HCT116 (cell line): ENCODE data around the gene NEURL2. TPM values are rescaled to one million over a fixed set of nuclear protein-coding genes. Genes with fewer than 3 reads are reported as not detected.

Source experiments
- ATAC-seq: fragments of 200-7000 bp; cut with Tn5 transposase; 2 replicates; pipeline ENCODE4 v1.9.1; 2020; ENCODE audit warnings: mild to moderate bottlenecking, moderate library complexity
- BruUV-seq: library from RNA; stranded (reverse); fragments of 400-500 nt; replicated peaks from 2 replicates; lab custom pipeline; 2021; lab: Mats Ljungman, UMichigan
- CTCF ChIA-PET: fragments of 300-600 bp; sonication (Branson Sonifier 250); formaldehyde crosslinking; loops from one replicate; lab custom pipeline; 2021; ENCODE audit warnings: antibody characterized with exemption; lab: Charles Lee
- POLR2A ChIA-PET: fragments of 300-600, 350-600 bp; sonication (Branson Sonifier 250); formaldehyde crosslinking; loops from one replicate; lab custom pipeline; 2021; ENCODE audit warnings: antibody characterized with exemption; lab: Charles Lee
- RAD21 ChIA-PET, 2 experiments: fragments of 300-600 bp; sonication (Branson Sonifier 250); formaldehyde crosslinking; loops; one replicate each; lab custom pipeline; 2023; ENCODE audit warnings: low total read pairs in 2 of 2; ENCODE audit not compliant: uncharacterized antibody in 2 of 2, unreplicated experiment in 2 of 2, low non-redundant PET in 1 of 2; lab: Charles Lee
- DNase-seq: peaks from one replicate; pipeline ENCODE4 v3.0.0-alpha.2; 2010; ENCODE audit warnings: low read depth, low spot score
- H2AFZ ChIP-seq: fragments of 200-600 bp; shearing (Covaris generic), sonication (generic); 2 replicates; pipeline ENCODE4 v1.6.1; 2017; ENCODE audit warnings: low read depth, mixed run types, mixed read lengths, antibody characterized with exemption, low read length; ENCODE audit not compliant: poor library complexity, severe bottlenecking
- H3K27ac ChIP-seq: 2 replicates; pipeline ENCODE4 v1.5.1; 2012; ENCODE audit warnings: low read depth, low read length
- H3K27me3 ChIP-seq: fragments of 200-600 bp; sonication (generic); 2 replicates; pipeline ENCODE4 v1.6.1; 2016; ENCODE audit warnings: mixed run types, low read length, mixed read lengths; ENCODE audit not compliant: insufficient read depth
- H3K36me3 ChIP-seq, 2 experiments: fragments of 200-500 bp in 1 of 2; fragments of 200-600 bp in 1 of 2; sonication (Bioruptor generic) in 1 of 2; sonication (generic) in 1 of 2; 2 replicates each; pipeline versions ENCODE4 v1.5.1 to v1.6.1; 2014 to 2016; ENCODE audit warnings: low read length in 2 of 2, inconsistent platforms in 1 of 2, mixed read lengths in 1 of 2, mixed run types in 1 of 2; ENCODE audit not compliant: insufficient read depth in 2 of 2, control insufficient read depth in 1 of 2
- H3K4me1 ChIP-seq, 2 experiments: fragments of 200-600 bp in 1 of 2; sonication (generic) in 1 of 2; 2 replicates each; pipeline versions ENCODE4 v1.5.1 to v1.6.1; 2012 to 2017; ENCODE audit warnings: low read length in 2 of 2, inconsistent platforms in 1 of 2, mild to moderate bottlenecking in 1 of 2, mixed read lengths in 1 of 2, mixed run types in 1 of 2, moderate library complexity in 1 of 2; ENCODE audit not compliant: insufficient read depth in 2 of 2, control insufficient read depth in 1 of 2
- H3K4me2 ChIP-seq: fragments of 200-600 bp; sonication (generic); 2 replicates; pipeline ENCODE4 v1.6.1; 2017; ENCODE audit warnings: mixed run types, low read length, mixed read lengths
- H3K4me3 ChIP-seq, 2 experiments: fragments of 200-600 bp in 1 of 2; sonication (generic) in 1 of 2; replicated peaks in 1 of 2; 2 replicates each; pipeline ENCODE4 v1.5.1; 2011 to 2016; ENCODE audit warnings: low read length in 2 of 2, control low read depth in 1 of 2, low read depth in 1 of 2, mild to moderate bottlenecking in 1 of 2, mixed read lengths in 1 of 2, mixed run types in 1 of 2
- H3K79me2 ChIP-seq: fragments of 200-600 bp; sonication (generic); 2 replicates; pipeline ENCODE4 v1.6.1; 2017; ENCODE audit warnings: mild to moderate bottlenecking, mixed run types, low read length, moderate library complexity, mixed read lengths; ENCODE audit not compliant: insufficient read depth
- H3K9ac ChIP-seq: fragments of 200-600 bp; sonication (generic); 2 replicates; pipeline ENCODE4 v1.6.1; 2016; ENCODE audit warnings: low read length, mixed read lengths
- H3K9me2 ChIP-seq: fragments of 200-600 bp; sonication (generic), shearing (Covaris generic); 2 replicates; pipeline ENCODE4 v1.6.1; 2017; ENCODE audit warnings: mixed run types, mild to moderate bottlenecking, moderate library complexity; ENCODE audit not compliant: insufficient read depth
- H3K9me3 ChIP-seq, 2 experiments: fragments of 200-500 bp in 1 of 2; fragments of 200-600 bp in 1 of 2; sonication (Bioruptor generic) in 1 of 2; sonication (generic) in 1 of 2; 2 replicates each; pipeline ENCODE4 v1.6.1; 2014 to 2017; ENCODE audit warnings: low read length in 2 of 2, mixed read lengths in 2 of 2, inconsistent platforms in 1 of 2, low read depth in 1 of 2, mild to moderate bottlenecking in 1 of 2, mixed run types in 1 of 2, moderate library complexity in 1 of 2; ENCODE audit not compliant: control insufficient read depth in 1 of 2, insufficient read depth in 1 of 2
- H4K20me1 ChIP-seq: fragments of 200-600 bp; sonication (generic), shearing (Covaris generic); 2 replicates; pipeline ENCODE4 v1.6.1; 2017; ENCODE audit warnings: mixed run types, mild to moderate bottlenecking, moderate library complexity; ENCODE audit not compliant: insufficient read depth
- CBX3 ChIP-seq: IDR thresholded peaks from 2 replicates; pipeline ENCODE4 v1.6.1; 2012; ENCODE audit warnings: low read depth
- CTCF ChIP-seq, 3 experiments: fragments of 200-600 bp in 1 of 3; sonication (generic) in 1 of 3; IDR thresholded peaks in 2 of 3; conservative IDR thresholded peaks in 1 of 3; 2 replicates each; pipeline ENCODE4 v1.5.1; 2012 to 2017; ENCODE audit warnings: low read depth in 2 of 3, low read length in 2 of 3, antibody characterized with exemption in 1 of 3, borderline replicate concordance in 1 of 3, control low read depth in 1 of 3, mild to moderate bottlenecking in 1 of 3, mixed read lengths in 1 of 3, mixed run types in 1 of 3, moderate library complexity in 1 of 3; ENCODE audit not compliant: insufficient read depth in 1 of 3
- EGR1 ChIP-seq: IDR thresholded peaks from 2 replicates; pipeline ENCODE4 v1.6.1; 2012; ENCODE audit warnings: low read depth
- ELF1 ChIP-seq: IDR thresholded peaks from 2 replicates; pipeline ENCODE4 v1.6.1; 2012; ENCODE audit warnings: low read depth, borderline replicate concordance
- EZH2 ChIP-seq: fragments of 200-600 bp; sonication (generic); IDR thresholded peaks from 2 replicates; pipeline ENCODE4 v1.6.1; 2017; ENCODE audit warnings: antibody characterized with exemption, mixed run types
- JUND ChIP-seq: IDR thresholded peaks from 2 replicates; pipeline ENCODE4 v1.6.1; 2012
- MAX ChIP-seq: IDR thresholded peaks from 2 replicates; pipeline ENCODE4 v1.6.1; 2012
- POLR2A ChIP-seq: IDR thresholded peaks from 2 replicates; pipeline ENCODE4 v1.7.0; 2011; ENCODE audit warnings: borderline replicate concordance; ENCODE audit not compliant: insufficient read depth, insufficient read length; ENCODE audit errors: extremely low read depth
- POLR2AphosphoS5 ChIP-seq: IDR thresholded peaks from 2 replicates; pipeline ENCODE4 v1.6.1; 2011; ENCODE audit warnings: mild to moderate bottlenecking, low read depth, low read length, moderate library complexity
- RAD21 ChIP-seq: IDR thresholded peaks from 2 replicates; pipeline ENCODE4 v1.6.1; 2012; ENCODE audit warnings: low read depth, mild to moderate bottlenecking
- SIN3A ChIP-seq: IDR thresholded peaks from 2 replicates; pipeline ENCODE4 v1.6.1; 2012; ENCODE audit warnings: low read depth
- SP1 ChIP-seq: IDR thresholded peaks from 2 replicates; pipeline ENCODE4 v1.6.1; 2012; ENCODE audit warnings: low read depth
- SRF ChIP-seq: IDR thresholded peaks from 2 replicates; pipeline ENCODE4 v1.6.1; 2012; ENCODE audit warnings: low read depth
- TCF7L2 ChIP-seq: IDR thresholded peaks from 2 replicates; pipeline ENCODE4 v1.7.0; 2011; ENCODE audit warnings: borderline replicate concordance, inconsistent platforms; ENCODE audit not compliant: insufficient read depth, insufficient read length; ENCODE audit errors: extremely low read depth
- YY1 ChIP-seq: IDR thresholded peaks from 2 replicates; pipeline ENCODE4 v1.6.1; 2011; ENCODE audit warnings: low read length, low read depth, moderate library complexity, mild to moderate bottlenecking; ENCODE audit not compliant: insufficient replicate concordance; ENCODE audit errors: extremely low read depth
- ZBTB33 ChIP-seq: IDR thresholded peaks from 2 replicates; pipeline ENCODE4 v1.6.1; 2011; ENCODE audit warnings: mild to moderate bottlenecking, low read length, moderate library complexity; ENCODE audit not compliant: insufficient replicate concordance; ENCODE audit errors: extremely low read depth
- ZFX ChIP-seq: fragments of 450-650 bp; IDR thresholded peaks from 2 replicates; pipeline ENCODE4 v1.6.1; 2017
- ZNF274 ChIP-seq: fragments of 200-500 bp; sonication (Bioruptor generic); IDR thresholded peaks from 2 replicates; pipeline ENCODE4 v1.6.1; 2014; ENCODE audit warnings: mild to moderate bottlenecking, low read depth, low read length, inconsistent platforms
- intact Hi-C: fragments of 100-400 bp; cut with micrococcal nuclease; formaldehyde crosslinking; loops from 2 replicates; pipeline ENCODE4 v1.10.0; 2022
- total RNA-seq: library from RNA; stranded (reverse); gene quantifications from one replicate; pipeline ENCODE4 v1.2.1, GENCODE V29; 2021; ENCODE audit not compliant: unreplicated experiment
- TF ChIP-seq, protein P1 (sequence below): IDR thresholded peaks from 2 replicates; pipeline ENCODE4 v1.6.1; 2012; ENCODE audit warnings: low read depth

The NEURL2 gene
- total RNA-seq, 1 experiment from 2014 or later = 0.96 TPM

DNA sequence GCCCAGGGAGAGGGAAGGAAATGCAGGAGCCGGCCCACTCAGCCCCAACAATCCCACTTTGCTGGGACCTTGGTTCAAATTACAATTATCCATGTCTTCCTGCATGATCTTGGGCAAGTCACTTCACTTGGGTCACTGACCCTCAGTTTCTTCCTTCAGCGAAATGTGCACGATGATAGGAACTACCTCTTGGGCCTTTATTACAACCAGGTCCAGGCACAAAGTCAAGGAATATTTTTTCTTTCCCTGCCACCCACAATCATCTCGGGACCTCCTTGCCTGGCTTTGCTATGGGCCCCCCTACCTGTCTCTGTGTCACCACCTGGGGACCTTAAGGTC is 21.3 kb upstream of the NEURL2 start:
- Histone ChIP-seq H3K27ac (no peak overlapping the region), H3K4me2 (no peak overlapping the region), H3K9me3 (no peaks in the 10 kb centered on the region), H3K4me1 (peaks cover 0 to 15% of the 10 kb centered on the region in 2 experiments; a peak in 3 of 4 replicates)
- no peak for ATAC-seq
- TF ChIP-seq, protein P1, sequence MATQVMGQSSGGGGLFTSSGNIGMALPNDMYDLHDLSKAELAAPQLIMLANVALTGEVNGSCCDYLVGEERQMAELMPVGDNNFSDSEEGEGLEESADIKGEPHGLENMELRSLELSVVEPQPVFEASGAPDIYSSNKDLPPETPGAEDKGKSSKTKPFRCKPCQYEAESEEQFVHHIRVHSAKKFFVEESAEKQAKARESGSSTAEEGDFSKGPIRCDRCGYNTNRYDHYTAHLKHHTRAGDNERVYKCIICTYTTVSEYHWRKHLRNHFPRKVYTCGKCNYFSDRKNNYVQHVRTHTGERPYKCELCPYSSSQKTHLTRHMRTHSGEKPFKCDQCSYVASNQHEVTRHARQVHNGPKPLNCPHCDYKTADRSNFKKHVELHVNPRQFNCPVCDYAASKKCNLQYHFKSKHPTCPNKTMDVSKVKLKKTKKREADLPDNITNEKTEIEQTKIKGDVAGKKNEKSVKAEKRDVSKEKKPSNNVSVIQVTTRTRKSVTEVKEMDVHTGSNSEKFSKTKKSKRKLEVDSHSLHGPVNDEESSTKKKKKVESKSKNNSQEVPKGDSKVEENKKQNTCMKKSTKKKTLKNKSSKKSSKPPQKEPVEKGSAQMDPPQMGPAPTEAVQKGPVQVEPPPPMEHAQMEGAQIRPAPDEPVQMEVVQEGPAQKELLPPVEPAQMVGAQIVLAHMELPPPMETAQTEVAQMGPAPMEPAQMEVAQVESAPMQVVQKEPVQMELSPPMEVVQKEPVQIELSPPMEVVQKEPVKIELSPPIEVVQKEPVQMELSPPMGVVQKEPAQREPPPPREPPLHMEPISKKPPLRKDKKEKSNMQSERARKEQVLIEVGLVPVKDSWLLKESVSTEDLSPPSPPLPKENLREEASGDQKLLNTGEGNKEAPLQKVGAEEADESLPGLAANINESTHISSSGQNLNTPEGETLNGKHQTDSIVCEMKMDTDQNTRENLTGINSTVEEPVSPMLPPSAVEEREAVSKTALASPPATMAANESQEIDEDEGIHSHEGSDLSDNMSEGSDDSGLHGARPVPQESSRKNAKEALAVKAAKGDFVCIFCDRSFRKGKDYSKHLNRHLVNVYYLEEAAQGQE = no peak
- TF ChIP-seq YY1 (no peak), ZNF274 (no peak), CTCF (IDR thresholded peaks at IDR 0.05 in 2 of 3, conservative IDR thresholded peaks at IDR 0.05 in 1 of 3; ENCODE audit: borderline replicate concordance in 1 of 3, insufficient read depth in 1 of 3, low read depth in 2 of 3, low read length in 2 of 3) (no peak), POLR2AphosphoS5 (no peak), POLR2A (no peak), ELF1 (no peak), SRF (no peak), ZBTB33 (no peak), SIN3A (no peak), MAX (no peak), SP1 (no peak), EGR1 (no peak), JUND (no peak), EZH2 (no peak), RAD21 (no peak), CBX3 (no peak), ZFX (no peak), TCF7L2 (no peak)
- TF ChIP-seq, all 23 proteins: peak for 0
- H4K20me1 ChIP-seq = no peaks in the 10 kb centered on the region
- no peak for DNase-seq
- no peaks in the 10 kb centered on the region for H3K9me2 ChIP-seq
- no peaks in the 10 kb centered on the region for H3K36me3 ChIP-seq
- RAD21 ChIA-PET = no interaction called here
- POLR2A ChIA-PET = no interaction called here
- no peaks in the 10 kb centered on the region for H3K27me3 ChIP-seq
- intact Hi-C loops = no loop called here
- H2AFZ ChIP-seq = no peak overlapping the region
- no peak overlapping the region for H3K9ac ChIP-seq
- no peaks in the 10 kb centered on the region for H3K79me2 ChIP-seq
- H3K4me3 ChIP-seq = no peak overlapping the region
- CTCF ChIA-PET = no interaction called here
- BruUV-seq = no TSS peak
